ENCODE results near the gene UCK2.

Gene UCK2

DNA sequence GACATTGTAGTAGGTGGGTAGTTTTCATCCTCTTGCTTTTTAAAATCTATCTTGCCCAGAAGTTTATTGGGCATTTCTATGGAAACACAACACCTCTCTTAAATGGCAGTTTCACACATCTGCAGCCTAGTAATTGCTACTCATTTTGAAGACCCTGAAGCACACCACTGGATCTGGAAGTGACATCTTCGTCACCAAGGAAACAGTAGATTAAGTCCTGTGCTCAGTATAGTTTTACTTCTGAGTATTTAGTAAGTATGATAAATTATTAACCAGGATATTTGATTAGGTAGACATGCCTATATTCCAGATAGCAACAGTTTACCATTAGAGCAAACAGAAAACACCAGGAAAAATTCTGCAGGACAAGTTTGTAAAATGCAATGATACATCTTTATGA lies 48.7 kb downstream of the UCK2 start:
- no peak for DNase-seq

DNA sequence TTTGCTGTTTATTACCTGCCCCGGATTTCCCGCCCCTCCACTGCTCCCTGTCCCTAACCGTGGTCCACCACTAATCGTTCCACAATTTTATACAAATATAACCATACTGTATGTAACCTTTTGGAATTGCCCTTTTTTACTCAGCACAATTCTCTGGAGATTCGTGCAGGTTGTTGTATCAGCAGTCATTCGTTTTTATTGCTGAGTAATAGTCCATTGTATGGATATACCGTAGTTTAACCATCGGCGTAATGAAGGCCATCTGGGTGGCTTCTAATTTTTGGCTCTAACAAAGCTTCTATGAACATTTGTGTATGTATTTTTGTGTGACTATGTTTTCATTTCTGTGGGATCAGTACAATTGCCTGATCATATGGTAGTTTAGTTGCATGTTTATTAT lies 50.0 kb downstream of the UCK2 start:
- DNase-seq = no peak
- intact Hi-C loops (cut with DNase I) = no loop called here

More for the DNA sequence above, 48.7 kb downstream of the UCK2 start:
- intact Hi-C loops (cut with DNase I) = no loop called here

DNA sequence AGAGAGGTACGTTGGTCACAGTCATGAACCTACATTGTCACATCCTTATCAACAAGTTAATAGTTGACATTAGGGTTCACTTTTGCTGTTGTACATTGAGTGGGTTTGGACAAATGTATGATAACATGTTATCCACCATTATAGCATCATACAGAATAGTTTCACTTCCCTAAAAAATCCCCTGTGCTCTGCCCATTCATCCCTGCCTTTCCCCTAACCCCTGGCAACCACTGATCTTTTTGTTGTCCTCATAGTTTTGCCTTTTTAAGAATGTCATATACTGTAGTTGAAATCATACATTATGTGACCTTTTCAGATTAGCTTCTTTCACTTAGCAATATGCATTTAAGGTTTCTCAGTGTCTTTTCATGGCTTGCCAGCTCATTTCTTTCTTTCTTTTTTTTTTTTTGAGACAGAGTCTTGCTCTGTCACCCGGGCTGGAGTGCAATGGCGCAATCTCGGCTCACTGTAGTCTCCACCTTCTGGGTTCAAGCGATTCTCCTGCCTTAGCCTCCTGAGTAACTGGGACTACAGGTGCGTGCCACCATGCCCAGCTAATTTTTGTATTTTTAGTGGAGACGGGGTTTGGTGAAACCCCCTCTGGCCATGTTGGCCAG lies 50.6 kb downstream of the UCK2 start:
- intact Hi-C loops (cut with DNase I) = no loop called here
- DNase-seq = no peak

DNA sequence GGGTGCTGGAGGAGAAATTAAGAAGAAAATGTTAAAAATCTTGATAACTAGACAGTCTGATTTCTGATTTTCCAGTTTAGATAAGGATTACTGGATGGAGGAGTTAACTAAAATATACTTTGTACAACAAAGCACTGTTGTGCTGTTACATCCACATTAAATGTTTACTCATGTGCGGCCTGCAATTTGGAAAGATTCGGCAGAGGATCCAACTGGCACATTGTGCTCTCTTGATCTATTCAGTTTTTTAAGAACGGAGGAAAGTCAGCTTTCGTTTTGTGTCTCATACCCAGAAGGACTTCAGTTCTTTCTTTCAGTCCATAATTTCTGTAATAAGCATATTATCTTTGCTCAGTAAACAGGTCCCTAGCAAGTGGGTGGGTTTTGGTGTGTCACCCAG lies 52.5 kb downstream of the UCK2 start:
- intact Hi-C loops (cut with DNase I) = no loop called here
- DNase-seq = no peak

DNA sequence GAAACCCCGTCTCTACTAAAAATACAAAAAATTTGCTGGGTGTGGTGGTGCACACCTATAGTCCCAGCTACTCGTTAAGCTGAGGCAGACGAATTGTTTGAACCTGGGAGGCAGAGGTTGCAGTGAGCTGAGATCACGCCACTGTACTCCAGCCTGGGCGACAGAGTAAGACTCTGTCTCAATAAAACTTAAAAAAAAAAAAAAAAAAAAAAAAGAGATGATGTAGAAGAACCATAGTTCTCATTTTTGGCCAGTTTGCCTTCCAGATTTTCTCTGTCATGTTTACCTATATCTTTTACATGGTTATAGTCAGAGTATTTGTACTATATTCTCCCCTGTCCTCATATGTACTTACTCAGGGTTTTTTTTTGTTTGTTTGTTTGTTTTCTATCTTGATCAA lies 53.6 kb downstream of the UCK2 start:
- no peak for DNase-seq
- intact Hi-C loops (cut with DNase I) = no loop called here

DNA sequence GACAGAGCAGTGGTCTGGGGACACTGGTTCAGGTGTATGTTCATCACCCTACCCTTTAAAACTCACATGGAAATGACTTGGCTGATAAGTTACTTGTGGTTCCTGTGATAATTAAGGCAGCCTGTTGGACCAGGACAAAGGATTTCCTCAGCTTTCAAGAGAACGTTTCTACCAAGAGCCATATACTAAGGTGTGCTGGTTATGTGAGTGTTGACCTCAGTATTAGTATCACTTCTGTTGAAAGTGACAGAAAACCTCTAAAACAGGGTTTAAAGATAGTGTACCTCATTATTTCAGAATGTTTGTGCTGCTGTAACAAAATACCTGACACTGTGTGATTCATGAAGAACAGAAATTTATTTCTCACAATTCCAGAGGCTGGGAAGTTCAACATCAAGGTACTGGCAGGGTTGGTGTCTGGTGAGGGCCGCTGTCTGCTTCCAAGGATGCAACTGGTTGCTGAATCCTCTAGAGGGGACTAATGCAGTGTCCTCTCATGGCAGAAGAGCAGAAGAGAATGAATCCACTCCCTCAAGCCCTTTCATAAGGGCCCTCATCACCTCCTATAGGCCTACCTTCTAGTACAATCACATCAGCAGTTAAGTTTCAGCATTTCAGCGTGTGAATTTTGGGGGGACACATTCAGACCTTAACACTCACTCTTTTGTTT lies 54.9 kb downstream of the UCK2 start:
- intact Hi-C loops (cut with DNase I) = no loop called here
- no peak for DNase-seq

DNA sequence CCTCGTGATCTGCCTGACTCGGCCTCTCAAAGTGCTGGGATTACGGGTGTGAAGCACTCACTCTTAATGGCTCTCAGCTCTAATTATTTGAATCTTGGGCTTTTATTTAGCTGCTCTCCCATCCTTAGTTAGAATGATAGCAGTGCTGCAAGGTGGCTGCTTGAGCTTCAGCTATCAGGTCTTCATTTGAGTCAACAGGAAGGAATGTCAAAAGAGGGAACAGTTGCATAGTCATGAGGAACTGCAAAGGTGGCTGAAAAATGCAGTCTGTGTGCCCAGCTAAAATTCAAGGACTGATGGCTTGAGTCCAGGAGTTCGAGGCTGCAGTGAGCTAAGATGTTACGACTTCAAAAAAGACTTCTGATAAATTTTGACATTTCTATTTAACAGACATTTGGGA lies 55.6 kb downstream of the UCK2 start:
- intact Hi-C loops (cut with DNase I) = no loop called here
- no peak for DNase-seq

DNA sequence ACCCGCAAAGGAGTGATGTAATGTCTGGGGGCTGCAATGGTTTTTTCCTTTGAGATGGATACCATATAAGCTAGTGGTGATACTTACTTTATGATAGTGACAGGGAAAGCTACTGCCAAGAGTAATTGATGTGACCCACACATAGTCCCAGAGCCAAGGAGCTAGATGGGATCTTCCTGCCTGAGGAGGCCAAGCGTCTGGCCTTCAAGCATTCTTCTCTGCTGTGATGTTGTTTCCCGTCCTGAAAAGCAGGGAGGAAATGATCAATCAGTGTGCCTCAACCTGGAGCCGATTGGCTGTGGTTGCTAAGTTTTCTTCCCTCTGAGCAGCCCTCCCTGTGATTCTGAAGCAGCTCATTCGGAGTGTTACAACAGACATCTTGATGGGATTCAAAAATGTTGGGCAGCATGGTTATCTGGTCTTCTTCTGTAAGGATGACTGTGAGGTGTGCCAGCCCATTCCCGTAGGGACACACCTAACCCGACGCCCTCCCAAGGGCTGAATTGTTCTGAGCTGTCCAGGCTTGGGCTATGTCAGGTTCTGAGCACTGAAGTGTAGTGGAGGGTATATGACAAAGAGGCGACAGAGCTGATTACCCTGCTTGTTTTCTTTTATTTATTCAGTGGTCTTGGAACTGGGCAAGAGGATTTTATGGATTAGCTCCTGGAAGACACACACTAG lies 56.7 kb downstream of the UCK2 start:
- DNase-seq = no peak
- intact Hi-C loops (cut with DNase I) = no loop called here

DNA sequence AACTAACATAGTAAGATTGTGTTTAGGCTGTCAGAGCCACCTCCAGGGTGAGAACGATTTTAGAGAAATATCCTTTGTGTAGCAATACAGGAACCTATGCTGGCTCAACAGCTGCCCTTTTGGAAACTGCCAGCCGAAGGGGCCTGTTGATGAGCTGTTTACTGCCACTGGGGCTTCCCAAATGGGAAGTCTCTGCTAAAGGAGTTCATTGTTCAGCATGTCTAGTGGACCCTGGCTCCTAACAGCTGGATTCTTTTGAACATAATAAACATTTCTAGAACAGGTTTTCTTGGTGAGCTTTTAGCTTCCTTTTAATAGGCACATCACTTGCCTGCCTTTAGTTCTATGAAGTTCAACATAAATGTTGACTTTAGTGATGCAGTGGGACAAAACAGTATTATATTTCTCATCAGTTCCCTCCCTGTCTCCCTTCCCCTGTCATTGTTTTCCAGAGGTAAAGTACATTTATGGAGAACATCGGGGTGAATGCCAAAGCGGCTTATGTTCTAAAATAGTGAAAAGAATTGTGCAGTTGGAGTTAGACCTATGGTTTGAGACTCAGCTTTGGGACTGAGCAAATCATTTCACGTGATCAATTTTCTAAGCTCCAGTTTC lies 57.4 kb downstream of the UCK2 start:
- intact Hi-C loops (cut with DNase I) = no loop called here
- DNase-seq = no peak

DNA sequence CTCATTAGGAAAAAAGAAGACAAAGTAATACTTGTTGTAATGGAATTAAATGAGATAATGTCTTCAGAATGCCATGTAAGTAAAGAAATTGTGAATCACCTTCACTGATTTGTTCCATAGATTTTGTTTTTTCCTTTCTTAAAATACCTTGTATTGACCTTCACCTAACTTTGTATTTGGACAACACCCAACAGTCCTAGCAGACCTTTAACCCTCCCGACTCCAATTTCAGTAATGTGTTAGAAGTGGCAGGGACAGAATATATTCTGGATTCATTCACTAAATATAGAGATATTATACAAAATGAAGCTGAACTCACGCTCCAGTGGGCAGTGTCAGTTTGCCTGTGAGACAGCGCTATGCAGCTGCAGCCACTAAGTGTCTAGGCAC lies 57.9 kb downstream of the UCK2 start:
- intact Hi-C loops (cut with DNase I) = no loop called here
- no peak for DNase-seq

DNA sequence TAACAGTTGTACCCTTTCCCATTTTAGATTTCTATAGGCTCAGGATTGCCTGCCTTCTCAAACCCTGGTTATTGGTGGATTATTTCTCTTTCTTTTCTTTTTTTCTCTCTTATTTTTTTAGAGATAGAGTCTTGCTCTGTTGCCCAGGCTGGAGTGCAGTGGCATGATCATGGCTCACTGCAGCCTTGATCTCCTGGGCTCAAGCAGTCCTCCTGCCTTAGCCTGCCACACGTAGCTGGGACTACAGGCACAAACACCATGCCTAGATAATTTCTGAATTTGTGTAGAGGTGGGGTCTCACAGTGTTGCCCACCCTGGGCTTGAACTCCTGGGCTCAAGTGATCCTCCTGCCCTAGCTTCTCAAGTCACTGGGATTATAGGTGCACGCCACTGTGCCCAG lies 58.8 kb downstream of the UCK2 start:
- DNase-seq = no peak
- intact Hi-C loops (cut with DNase I) = no loop called here

DNA sequence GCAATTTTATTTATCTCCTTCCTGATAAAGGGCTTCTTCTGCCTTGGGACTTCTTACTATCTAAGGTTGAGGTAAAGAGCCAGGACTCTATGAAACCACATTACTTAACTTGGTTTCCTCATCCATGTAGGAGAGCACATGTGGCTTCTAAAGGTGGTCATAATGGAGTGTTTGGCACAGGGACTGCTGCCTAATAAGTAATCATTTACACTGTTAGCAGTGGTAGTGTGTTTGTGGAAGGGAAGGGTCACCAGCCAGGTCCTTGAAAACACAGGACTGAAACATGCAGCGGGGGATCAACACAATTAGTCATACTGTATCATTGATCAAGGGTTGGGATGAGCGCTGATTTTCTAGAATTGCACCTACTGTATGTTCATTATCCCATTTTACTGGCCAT lies 59.6 kb downstream of the UCK2 start:
- intact Hi-C loops (cut with DNase I) = no loop called here
- DNase-seq = no peak

DNA sequence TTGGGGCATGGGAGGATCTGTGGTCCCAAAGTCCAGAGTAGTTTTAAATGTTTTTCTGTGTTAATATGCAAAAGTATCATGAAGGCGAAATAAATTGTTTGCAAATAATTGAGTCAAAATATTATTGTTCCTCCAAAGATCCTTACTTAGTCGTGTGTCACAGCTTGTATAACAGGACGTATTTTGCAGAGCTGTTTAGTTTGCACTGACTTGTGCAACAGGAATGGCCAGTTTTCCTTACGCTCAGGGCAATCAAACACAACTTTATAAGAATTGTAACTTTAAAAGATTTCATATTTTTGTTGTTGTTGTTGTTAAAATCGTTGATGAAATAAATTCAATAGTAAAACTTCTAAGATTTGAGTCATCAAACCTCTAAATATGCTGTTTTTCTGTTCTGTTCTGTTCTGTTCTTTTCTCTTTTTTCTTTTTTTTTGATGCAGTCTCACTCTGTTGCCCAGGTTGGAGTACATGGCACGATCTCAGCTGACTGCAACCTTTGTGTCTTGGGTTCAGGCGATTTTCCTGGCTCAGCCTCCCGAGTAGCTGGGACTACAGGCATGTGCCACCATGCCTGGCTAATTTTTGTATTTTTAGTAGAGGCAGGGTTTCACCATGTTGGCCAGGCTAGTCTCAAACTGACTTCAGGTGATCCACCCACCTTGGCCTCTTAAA lies 60.6 kb downstream of the UCK2 start:
- intact Hi-C loops (cut with DNase I) = no loop called here
- no peak for DNase-seq

DNA sequence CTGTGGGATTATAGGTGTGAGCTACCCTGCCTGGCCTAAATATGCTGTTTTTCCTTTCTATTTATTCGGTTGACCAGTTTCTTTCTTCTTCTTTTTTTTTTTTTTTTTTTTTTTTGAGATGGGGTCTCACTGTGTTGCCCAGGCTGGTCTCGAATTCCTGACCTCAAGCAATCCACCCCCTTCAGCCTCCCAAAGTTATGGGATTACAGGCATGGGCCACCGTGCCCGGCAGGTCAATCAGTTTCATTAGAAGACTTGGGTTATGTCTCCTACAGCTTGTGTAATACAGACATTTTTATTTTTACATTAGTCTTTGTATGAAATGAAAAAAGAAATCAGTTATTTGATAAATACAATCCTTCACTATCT lies 61.1 kb downstream of the UCK2 start:
- no peak for DNase-seq
- intact Hi-C loops (cut with DNase I) = no loop called here

DNA sequence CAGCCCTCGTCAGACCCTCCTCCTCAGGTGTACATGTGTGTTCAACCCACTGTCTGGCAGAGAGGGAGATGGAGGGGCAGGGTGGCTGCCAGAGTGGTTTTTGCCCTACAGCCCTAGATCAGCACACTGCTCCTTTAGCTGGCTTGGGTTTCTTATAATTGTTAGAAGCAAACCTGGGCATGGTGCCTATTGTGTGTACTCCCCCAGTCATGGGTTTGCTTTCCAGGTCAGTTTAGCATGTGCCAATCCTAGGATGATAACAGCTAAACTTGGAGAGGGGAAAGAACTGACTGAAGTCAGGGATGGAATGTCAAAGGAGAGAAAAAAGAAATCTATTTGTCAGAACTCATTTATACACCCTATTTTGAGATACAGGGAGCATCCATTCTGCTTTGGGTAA lies 63.3 kb downstream of the UCK2 start:
- no peak for DNase-seq
- intact Hi-C loops (cut with DNase I) = no loop called here

DNA sequence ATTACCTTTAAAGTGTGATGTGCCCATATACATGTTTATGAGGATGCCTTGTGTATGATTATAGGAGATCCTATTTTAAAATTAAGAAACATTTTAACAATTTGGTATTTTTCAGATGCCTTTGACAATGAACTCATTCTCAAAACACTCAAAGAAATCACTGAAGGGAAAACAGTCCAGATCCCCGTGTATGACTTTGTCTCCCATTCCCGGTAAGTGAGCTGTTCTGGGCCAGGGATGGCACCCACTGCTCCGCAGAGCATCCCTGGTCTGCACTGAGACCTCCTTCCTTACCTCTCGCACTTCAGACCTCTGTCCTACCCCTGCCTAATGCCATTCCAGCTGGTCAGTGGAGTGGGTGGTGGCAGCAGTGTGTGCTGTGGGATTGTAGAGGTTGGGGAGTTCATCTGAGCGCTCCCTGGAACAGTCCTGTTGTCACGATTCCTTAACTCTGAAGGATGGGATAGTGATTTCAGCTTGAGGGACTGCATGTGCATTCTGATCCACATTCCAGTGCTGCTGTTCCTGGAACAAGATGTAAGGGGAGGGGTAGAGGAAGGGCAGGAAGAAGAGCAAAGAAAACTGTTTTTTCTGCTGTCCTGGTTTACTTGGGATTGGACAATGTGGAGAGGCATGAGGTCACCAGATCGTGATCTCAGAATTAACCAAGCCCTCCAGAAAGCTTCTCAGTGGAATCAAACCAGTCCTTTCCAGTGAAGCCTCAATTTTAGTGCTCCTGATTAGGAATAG lies 63.9 kb downstream of the UCK2 start:
- no peak for DNase-seq
- intact Hi-C loops (cut with DNase I) = no loop called here

DNA sequence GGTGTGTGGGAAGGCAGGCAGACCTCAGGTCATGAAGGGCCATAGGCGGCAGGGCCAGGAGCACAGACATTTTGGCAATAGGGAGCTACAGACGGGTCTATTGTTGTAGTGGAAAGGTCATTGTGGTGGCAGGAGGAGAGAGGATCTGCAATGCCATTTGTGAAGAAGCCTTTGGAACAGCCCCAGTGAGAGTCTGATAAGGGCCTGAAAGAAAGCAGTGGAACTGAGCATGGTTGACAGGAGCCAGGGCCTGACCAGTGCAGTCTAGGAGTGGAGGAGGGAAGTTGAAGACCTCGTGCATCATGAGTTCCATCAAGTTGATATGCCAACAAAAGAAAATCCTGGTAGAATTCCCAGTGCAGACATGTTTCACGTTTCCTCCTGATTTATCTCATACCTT lies 65.5 kb downstream of the UCK2 start:
- intact Hi-C loops (cut with DNase I) = no loop called here
- DNase-seq = no peak

DNA sequence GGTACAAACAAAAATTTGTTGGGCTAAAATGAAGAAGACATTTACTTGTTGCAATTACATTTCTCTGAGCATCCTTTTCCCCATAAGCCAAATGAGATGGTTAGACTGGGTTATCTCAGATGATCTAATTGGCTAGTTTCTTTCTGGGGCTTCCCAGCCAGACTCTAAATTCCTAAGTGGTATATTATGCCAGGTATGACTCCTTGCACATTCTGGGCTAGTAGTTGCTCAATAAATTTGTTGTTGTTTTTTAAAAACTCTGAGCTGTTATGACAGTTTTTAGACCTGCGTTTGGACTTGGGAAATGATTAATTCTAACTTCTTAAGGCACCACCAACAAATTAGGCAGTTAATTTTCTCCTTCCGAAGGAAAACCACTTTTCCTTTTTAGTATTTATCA lies 66.1 kb downstream of the UCK2 start:
- no peak for DNase-seq
- intact Hi-C loops (cut with DNase I) = no loop called here

DNA sequence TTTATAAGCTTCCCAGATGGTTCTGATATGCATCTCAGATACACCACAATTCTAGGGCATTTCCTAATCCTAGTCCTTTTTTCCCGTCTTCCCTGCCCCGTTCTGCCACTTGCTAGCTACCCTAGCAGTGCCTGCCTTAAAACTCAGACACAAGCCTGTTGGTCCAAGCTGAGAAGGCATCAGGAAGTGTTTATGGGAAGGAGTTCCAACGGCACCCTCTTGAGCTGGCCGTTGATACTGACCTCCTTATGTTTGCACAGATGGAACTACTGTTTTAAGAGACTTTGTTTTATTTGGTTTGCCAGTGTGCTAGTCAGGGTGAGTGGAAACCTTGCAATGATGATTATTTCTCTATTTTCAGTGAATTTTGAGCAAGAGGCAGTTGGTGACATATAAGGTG lies 67.2 kb downstream of the UCK2 start:
- intact Hi-C loops (cut with DNase I) = no loop called here
- DNase-seq = no peak

DNA sequence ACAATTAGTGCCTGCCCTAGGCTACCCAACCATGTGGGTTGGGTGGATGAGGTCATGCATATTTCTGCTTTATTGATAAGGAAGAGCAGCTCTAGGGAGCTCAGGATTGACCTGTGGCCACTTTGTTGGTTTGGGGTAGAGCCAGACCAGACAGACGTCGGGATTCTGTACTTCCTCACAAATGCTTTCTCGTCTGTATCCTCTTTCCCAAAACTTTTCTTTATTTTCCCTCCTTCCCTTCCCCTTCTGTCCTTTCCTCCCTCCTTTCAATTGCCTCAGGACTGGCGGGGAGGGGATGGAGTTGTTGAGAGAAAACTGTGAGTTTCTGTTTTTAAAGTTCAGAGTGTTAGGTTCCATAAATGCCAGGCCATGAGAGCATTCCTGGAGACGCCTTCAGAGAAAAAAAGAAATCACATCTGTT lies 68.0 kb downstream of the UCK2 start:
- intact Hi-C loops (cut with DNase I) = no loop called here
- no peak for DNase-seq

DNA sequence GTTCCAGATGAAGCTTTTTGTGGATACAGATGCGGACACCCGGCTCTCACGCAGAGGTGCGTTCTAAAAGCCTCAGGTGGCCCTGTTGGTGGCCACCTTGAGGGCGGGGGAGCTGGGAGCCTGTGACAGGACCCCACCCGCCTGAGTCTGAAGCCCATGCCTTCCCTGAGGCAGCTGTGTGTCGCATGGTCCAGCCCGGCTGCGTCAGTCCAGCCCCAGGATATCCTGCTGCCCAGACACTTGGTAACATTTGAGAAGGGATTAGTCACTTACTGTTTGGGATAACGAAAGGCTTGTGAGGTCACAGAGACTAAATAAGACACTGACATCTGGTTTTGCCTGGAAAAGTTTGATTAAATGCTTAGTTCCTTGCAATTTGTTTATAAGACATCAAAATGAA lies 68.9 kb downstream of the UCK2 start:
- DNase-seq = no peak
- intact Hi-C loops (cut with DNase I) = no loop called here
